HPDE6-E6E7 (cell line): Measurements from ENCODE around the gene MAP2K5.
A peak's percentile ranks its signal among the peaks of the same experiment; 100 is the strongest.

Source experiments
- DNase-seq: peaks from one replicate; pipeline ENCODE4 v3.0.0; 2011; ENCODE audit warnings: missing footprints; ENCODE audit errors: extremely low spot score

Gene MAP2K5

DNA sequence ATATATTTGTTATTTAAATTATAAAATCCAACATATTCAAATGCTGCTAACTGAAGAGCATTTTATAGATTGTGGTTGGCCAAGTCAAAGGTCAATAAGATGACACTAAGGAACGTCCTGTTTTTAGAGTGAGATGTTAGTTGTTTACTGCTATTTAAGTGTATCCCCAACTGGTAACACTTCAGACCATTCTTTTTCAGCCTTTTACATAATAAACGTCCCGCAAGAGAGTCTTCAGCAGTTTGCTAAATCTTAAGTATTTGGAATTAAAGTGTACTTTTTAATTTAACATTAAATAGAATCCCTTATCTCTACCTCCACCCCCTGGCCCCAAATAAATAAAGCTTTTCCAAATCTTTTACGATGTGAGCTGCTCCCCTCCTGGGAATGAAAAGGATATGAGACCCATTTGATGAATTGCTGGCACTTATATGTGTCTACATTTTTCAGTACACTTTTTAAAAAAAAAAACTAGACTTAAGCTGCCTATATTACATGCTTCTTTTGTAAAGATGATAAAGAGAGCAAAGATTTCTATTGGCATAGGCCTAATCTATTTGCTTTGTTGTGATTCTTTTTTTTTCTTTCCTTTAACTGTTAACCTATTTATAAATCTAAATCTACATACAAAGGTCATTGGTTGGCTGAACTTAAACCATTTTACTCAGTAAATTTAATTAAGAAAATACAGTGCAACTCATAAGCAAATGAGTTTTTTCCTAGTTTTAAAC, 181.0 kb downstream of the MAP2K5 start:
- no peak for DNase-seq

DNA sequence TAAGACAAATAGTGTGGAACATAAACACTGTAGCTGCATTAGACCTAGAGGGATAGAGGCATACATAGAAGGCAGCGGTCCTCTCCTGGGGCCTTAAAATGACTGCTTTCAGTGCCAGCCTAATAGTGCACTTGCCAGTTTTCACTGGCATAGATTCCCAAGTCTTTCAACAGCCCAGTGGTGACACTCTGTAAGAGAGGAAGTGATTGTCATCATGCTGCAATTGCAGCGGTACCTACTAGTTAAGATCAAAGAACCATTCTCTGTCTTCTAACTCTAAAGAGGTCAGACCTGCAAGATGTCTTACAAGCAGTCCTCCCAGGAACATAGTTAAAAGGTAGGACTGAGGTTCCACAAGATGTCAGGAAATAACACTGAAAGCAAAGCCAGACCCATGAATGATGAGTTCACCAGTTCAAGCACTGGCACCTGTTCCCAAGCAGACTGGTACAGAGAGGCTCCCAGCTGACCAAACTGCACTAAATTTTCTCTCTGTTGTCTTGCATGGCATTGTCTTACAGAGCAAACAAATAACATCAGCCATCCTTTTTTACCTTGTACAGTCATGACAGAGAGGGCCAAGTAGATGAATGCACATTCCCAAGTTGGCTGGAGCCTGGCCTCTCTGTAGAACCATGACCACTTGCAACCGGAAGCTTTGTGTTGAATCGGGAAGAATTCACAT, 182.3 kb downstream of the MAP2K5 start:
- no peak for DNase-seq

DNA sequence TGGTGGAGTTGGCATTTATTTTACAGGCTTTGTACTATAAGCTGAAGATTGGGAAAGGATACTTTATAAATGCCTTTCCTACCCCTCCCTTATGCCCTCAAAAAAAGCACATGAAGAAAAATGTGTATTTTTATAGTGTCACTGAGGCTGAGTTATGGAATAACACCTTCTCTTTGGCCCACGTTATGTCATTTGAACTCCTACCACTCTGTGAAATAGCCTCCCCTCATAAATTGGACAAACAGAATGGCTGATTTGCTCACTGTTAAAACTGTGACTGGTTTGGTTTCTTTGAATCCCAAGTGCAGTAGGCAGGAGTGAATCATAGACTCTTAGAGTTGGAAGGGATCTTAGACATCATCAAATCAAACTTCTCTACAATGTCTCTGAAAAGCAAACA, 187.6 kb downstream of the MAP2K5 start:
- DNase-seq, result no peak

DNA sequence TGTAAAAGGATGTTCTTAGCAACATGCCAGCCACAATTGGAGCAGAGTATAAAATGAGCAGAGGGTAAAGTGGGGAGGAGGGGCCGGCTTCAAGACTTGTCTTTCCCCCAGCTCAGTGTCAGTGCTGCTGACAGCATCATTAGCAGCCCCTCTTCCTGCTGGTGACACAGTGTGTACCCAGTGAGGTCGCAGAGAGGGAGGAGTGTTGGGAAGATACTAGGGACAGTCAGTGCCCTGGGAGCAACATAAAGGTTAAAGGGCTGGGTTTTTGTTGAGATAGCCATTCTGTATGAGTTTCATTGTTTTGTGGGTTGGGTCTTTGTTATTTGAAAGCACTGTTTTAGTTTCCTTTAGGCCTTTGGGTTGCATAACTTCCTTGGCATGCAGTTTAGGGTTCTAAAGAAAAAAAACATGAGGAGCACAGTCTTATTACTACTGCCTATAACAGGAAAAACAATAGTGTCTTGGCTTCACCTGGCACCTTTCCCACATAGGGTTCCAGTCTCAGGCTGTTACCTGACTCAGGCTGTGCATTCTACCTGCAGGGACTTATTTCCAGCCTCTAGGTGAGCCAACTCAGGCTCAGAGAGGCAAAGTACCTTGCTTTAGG, 188.7 kb downstream of the MAP2K5 start:
- DNase-seq, result no peak

DNA sequence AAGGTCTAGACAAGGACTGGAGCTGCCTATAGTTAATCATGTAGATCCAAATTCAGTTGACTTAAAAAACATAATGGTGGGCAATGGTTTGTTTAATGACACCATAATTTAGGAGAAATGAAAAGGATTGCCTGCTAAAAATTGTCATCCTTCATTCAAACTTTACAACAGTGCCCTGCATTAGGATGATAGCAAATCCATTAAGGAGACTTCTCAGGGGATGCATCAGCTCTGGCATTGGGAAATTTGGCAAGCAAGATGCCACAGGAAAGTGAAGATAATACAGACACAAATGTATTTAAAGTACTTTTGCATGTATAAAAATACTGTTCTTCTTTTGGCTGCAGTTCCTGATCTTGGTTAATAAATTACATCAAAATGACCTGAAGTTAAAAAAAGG, 189.7 kb downstream of the MAP2K5 start:
- no peak for DNase-seq

DNA sequence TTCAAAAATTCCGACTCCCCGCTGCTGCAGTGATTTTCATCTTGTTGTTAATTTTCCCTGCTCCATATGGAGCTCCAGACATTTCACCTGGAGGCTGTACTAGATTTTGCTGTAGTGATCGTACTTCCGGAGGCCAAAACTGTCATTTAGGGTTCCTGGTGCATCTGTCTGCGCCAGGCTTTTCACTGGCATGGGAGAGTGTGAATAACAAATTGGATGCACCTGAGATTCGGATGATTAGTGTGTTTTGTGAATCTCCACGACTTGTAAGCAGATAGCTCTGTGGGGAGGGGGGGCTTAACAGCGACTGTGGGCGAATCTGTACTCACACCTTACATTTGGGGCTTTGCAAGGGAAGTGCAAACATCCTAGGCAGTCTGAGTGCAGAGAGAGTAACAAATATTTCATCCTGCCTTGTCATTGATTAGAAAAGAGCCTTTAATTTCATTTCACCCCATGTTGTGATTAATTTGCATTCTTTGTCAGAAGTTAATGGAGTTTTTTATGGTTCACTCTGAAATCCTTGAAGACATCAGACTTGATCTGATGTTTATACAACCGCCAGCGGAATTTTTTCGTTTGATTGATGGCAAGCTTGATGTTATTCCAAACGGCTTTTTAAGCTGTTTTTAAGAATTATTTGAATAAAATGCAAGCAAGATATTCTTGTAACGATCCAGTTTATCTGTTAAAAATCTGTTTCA, 190.3 kb downstream of the MAP2K5 start:
- no peak for DNase-seq

DNA sequence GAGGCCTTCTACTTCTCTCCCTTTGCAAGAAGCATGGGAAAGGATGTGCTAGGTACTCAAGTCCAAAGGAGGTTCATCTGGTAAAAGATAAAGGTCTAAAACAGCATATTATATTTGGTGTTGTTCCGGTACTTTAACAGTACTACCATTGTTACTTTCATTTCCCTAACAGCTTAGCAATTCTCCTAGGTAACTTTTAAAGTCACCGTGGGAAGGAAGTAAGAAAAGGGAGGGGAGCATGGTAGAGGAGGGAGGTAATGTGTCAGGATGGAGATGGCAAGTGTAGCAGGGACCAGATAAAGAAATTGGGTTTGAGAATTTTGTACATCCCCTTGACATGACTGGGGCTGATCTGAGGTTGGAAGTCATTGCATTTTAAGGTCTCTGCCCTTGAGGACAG, 193.4 kb downstream of the MAP2K5 start:
- DNase-seq, result no peak

DNA sequence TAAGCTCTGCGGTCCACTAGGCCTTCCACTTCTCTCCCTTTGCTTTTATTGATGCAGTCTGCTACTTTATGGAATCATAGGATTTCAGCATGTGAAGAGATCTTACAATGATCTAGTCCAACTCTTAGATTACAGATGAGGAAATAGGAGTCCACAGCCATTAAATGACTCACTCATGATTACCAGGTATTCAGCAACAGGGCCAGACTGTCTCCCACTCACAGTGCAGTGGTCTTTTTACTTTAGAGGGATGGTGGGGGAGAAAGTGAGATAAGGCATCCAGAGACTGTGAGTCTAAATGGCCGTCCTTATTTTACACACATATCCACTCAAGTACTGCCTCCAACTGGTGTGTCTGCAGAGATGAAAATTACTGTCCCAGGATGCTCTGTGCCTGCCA, 194.3 kb downstream of the MAP2K5 start:
- DNase-seq, result no peak

DNA sequence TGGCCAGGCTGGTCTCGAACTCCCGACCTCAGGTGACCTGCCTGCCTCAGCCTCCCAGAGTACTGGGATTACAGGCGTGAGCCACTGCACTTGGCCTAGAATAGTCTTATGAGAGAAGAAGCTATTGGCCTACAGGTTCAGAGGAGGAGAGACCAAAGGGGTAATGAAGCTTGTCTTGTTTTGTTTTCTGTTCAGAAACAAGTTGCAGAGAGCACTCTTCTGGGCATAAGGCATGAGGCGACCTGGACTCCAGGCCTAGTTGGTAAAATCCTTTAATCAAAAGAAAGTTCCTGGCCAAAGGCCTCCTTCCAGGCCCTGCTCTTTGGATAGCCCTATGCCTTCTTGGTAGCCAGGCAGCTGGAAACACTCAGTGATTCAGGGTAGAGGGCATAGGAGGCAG, 195.6 kb downstream of the MAP2K5 start:
- DNase-seq, result no peak

DNA sequence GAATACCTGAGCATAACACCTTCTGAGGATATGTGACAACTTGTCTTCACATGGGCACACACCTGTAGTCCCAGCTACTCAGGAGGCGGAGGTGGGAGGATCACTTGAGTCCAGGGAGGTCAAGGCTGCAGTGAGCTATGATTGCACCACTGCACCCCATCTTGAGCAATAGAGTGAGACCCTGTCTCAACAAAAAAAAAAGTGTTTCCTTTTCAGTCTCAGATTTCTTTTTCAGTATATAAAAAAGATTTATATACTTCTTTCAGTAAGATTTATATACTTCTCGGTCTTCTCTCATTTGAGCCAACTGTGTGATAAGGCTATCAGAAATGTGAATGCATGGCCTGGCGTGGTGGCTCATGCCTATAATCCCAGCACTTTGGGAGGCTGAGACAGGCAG, 197.9 kb downstream of the MAP2K5 start:
- no peak for DNase-seq

DNA sequence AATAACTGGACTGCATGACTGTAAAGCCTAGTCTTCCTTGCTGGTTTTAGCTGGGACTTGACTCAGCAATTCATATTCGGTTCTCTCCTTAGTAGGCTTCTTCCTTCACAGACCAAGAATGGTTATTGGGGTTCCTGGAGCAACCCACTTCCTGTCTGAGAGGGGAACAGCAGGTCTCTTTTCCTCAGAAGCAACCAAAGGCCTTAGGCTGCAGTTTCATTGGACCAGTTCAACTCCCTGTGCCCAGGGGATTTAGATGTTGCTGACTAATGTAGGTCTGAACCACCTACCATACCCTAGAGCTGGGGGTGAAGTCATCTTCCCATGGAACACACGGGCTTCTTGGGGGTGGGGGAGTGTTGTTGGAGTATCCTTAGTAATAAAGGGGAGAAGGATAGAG, 198.8 kb downstream of the MAP2K5 start:
- no peak for DNase-seq

DNA sequence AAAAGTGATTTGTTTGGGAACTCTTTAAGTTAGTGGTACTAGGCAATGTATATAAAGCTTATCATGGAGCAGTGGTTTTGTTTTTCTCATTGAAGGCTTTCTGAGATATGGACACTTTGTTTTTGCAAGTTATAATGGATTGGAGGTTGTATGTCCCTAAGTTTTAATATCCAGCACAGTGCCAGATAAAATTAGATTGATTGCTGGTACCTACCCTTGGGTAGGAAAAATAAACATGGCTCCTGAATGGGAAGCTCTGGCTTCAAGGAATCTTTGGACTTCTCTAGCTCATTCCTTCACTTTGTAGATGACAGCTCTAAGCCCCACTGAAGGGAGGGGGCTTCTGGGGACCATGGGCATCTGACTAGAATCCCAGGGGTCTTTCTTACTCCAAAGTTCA, 201.1 kb downstream of the MAP2K5 start:
- no peak for DNase-seq

DNA sequence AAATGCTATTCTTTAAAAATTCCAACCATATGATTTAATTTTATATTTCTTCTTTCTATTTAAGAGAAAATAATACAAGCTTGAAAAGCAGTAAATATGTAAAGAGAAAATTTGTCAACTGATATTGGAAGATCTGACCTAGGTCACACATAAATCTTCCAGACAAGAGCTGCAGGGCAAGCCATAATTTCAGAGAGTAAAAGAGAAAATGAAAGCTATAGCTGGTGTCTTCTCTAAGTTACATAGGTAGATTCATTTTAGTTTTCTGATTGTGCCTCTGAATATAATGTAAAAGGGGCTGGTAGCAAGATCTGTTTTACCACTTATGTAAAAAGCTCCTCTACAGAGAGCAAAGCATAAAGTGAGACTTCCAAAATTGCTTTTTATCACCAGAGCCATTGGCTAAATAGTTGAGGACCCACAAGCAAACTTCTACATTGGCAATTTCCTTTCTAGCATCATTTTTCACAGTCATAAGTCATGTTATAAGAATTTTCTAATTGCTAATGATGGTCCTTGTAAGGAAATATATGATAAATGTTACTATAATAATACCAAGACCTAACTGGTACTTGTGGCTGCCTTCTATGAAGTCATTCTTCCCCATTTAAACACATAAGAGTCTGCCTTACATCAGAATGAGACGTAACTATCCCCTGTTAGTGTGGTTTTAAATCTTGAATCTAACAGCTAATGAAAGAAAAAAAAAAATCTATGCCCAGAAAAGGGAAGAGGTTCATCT, 202.0 kb downstream of the MAP2K5 start:
- no peak for DNase-seq

DNA sequence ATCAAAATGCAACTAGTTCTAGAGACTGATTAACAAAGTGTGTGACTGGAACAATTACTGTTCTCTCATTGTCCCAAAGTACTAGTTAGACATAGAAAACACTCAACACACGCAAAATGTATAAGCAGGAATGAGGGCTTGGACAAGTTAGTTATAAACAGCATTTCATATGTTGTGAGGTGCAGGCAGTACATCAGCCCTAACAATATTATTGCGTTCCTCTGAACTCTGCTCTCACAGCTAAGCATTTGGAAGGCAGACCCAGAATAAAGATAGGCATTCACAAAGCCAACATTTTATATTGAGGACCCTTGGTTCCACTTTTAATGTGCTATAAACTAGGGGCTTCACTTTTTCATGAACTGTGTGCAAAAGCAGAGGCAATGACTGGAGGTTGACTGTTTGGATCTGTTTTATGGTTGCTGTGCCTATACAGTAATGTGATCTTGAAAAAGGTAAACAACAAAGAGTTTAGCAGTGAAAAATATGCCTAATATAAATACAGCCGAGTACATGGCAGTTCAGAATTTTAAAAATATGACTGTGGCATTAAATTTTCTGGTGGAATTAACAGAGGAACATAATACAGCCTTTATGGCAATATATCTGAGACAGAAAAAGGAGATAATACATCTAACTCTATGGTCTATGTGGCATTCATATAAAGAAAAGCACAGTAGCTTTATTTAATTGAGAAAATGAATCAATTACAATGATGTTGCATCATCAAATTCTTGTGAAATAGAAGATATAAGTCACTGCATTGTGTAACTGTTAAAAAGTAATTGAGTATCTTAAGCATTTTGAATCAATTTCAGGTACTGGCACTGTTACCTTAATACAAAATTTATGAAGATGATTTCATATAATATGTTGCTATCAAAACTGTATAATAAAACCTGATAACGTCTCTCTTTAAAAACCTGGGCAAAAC, 202.8 kb downstream of the MAP2K5 start:
- no peak for DNase-seq

DNA sequence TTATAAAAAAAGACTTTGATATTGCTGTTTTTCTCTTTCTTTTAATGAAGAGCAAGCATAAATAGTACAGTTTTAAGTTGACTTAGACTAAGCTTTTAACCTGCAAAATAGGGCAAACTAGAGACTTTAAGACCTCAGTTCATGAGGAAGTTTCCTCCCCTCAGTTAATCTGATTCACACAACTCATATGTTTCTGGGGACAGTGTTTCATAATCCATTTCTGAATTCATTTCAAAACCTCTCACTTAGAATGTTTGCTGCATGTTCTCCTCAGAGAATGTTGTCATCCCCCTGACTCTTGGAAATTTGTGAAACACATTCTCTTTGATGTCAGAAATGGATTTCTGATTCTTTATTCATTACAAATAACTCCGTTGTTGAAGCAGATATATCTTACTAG, 203.5 kb downstream of the MAP2K5 start:
- DNase-seq, result no peak

DNA sequence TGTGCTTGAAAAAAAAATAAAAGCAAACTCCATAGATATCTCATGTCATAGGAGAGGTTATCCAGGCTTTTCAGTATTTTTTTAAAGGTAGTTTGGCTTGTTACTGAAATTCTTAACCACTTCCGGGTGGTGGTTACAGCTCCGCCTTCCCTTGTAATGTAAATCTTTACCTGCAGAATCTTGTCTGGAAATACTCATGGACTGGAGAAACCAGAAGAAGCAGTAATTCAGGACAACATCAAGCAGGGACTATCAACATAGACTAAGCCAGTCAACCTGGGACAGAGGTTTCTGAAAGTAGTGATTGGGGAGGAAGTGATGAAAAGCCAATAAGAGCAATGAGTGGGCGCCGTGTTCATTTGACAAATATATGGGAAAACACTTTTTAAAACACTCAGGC, 203.9 kb downstream of the MAP2K5 start:
- DNase-seq, result peak; percentile 62

DNA sequence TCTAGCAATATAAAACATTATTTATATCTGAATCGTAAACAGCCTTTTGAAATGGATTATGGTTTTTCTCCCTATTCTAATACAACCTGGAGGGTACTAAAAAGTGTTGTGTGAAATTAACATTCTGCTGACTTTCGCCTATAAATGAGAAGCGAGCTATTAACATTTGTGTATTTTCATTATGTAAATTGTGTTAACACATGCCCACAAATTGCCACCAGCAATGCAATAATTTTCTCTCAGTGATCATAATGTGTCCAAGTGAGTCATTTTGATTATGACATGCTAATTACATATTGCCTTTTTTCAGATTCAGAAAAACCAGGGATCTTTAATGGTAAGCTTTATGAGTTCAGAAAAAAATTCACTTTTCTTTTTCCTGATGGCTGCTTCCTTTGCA, 205.4 kb downstream of the MAP2K5 start:
- DNase-seq, result no peak

DNA sequence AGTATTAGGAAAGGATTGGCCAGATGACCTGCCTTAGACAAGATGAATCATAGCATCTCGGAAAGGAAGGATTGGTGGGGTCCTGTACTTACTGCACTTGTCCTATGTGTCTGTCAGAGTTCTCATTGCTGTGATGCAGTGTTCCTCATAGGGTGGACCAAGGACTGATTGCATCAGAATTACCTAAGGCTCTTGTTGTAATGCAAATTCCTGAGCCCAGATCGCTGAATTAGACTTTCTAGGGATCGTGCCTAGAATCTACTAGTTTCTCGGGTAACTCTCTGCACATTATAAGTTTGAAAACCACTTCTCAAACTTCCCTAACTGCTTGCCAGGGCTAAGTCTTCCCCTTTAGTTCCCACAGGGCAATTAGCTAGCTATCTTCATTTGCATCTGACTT, 207.9 kb downstream of the MAP2K5 start:
- DNase-seq, result no peak

DNA sequence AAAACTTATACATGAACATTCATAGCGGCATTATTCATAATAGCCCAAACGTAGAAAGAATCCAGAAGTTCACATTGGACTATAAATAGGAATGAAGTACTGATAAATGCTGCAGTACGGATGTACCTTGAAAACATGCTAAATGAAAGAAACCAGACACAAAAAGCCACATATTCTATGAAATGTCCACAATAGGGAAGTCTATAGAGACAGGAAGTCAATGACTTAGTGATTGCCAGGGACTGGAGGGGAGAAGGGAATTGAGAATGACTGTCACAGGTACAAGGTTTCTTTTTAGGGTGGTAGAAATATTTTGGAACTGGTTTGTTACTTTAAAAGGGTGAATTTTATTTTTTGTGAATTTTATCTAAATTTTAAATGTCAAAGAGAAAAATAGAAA, 211.4 kb downstream of the MAP2K5 start:
- DNase-seq, result no peak

DNA sequence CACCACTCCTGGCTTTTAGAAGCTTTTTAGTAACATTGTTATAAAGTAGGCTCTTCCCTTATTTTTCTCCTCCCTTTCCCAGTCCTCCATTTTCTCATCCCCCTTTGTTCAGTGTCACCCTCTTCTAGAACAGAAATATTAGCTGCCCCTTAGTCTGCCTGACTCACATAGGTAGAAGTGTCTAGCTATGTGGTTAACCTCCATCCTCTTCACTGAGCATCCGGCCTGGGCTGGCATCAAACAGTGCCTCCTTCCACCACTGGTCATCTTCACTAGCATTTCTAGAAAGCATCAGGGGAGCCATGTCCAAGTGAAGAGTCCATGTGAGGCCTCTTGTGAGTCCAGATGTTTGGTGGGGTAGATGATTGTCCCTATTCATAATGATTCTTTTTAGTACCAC, 212.8 kb downstream of the MAP2K5 start:
- no peak for DNase-seq

DNA sequence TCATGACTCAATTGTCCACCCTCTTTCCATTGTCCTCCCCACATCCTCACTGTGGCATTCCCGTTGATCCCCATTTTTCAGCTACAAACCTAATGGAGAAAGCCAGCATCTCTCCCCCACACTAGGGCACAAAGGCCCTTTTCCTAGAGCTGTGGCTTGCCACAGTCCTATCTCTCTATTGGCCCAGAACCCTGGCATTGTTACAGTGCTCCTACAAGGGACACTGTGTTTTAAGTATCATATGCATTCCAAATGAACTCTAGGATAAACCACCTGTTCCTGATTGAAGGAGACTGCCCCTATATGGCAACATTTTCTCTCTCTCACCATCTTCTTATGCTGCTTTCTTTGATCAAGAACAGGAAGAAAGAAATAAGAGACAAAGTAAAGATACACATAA, 213.4 kb downstream of the MAP2K5 start:
- DNase-seq, result no peak
